Left lung (tissue), 10 donors: ENCODE data around the gene ZNF451. TPM values are rescaled to one million over a fixed set of nuclear protein-coding genes. Genes with fewer than 3 reads are reported as not detected.

Experiments
- ATAC-seq: fragments of 200-7000 bp; cut with Tn5 transposase; one replicate; pipeline ENCODE4 v1.9.1; 2020; ENCODE audit warnings: moderate library complexity
- DNase-seq, 4 donors: peaks; one replicate each; pipeline ENCODE4 v3.0.0-alpha.2; 2013 to 2020
- H3K27ac ChIP-seq, 2 donors: fragments of 200-600 bp; sonication (generic) in 1 of 2; one replicate each; pipeline versions ENCODE4 v1.5.0 to v1.8.0; 2020 to 2021
- H3K27me3 ChIP-seq, 2 donors: fragments of 200-600 bp; sonication (generic) in 1 of 2; one replicate each; pipeline versions ENCODE4 v1.5.0 to v1.8.0; 2020 to 2021
- H3K36me3 ChIP-seq, 2 donors: fragments of 200-600 bp; sonication (generic) in 1 of 2; one replicate each; pipeline versions ENCODE4 v1.5.0 to v1.8.0; 2020 to 2021
- H3K4me1 ChIP-seq, 2 donors: fragments of 200-600 bp; one replicate each; pipeline ENCODE4 v1.8.0; 2021
- H3K4me3 ChIP-seq, 2 donors: fragments of 200-600 bp; sonication (generic) in 1 of 2; one replicate each; pipeline versions ENCODE4 v1.5.0 to v1.8.0; 2020 to 2021; ENCODE audit warnings: mild to moderate bottlenecking in 1 of 2
- H3K9me3 ChIP-seq, 2 donors: fragments of 200-600 bp; sonication (generic) in 1 of 2; one replicate each; pipeline versions ENCODE4 v1.5.0 to v1.8.0; 2020 to 2021
- intact Hi-C, 2 donors: fragments of 100-400 bp; cut with DNase I; formaldehyde crosslinking; loops; one replicate each; pipeline versions ENCODE4 v1.11.2 to v1.14.2; 2022
- polyA plus RNA-seq, 6 donors: library from polyadenylated mRNA; unstranded; fragments of 120-200 nt; gene quantifications; one replicate each; pipeline ENCODE4 v1.2.1, GENCODE V29; 2013; ENCODE audit not compliant: insufficient read length in 6 of 6
- total RNA-seq, 2 donors: library from RNA; stranded (reverse); fragmentation: NEBNext Ultra II Directional; extraction: Animal tissue kit (Norgen Biotek cat#: 25700); gene quantifications; one replicate each; pipeline ENCODE4 v1.2.1, GENCODE V29; 2021
- TF ChIP-seq, protein P1 (sequence below), 2 donors: fragments of 200-600 bp; sonication (generic) in 1 of 2; IDR thresholded peaks; one replicate each; pipeline versions ENCODE4 v1.5.0 to v1.8.0; 2021; ENCODE audit warnings: antibody characterized with exemption in 2 of 2
- donor health status: DM: no; HTN: yes; CAD: no.
- donor health status: DM: no; HTN: no; CAD: no.

ZNF451 gene
- total and polyA plus RNA-seq, 8 donors, result 36.3 to 53.4 (median 48.0) TPM

DNA sequence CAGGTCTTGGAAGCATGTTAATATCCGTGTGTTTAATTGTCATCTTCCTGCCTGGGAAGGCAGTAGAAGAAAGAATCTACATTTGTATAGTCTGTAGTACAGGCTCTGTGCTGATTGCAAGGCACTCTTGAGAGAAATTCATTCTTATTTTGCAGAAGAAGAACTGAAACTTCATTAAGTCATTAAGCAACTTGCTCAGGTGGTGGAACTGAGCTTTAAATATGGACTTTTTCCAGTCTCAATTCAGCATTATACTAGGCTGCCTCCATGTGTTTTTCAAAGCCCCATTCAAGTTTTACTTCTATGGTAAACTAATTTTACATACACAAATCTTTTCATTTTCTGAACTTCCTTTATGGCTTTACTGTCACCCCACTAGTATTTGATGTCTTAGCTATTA is 18.7 kb downstream of the ZNF451 start:
- H3K27ac ChIP-seq, result no peak overlapping the region
- H3K4me3 ChIP-seq, result no peak overlapping the region
- TF ChIP-seq, protein P1, sequence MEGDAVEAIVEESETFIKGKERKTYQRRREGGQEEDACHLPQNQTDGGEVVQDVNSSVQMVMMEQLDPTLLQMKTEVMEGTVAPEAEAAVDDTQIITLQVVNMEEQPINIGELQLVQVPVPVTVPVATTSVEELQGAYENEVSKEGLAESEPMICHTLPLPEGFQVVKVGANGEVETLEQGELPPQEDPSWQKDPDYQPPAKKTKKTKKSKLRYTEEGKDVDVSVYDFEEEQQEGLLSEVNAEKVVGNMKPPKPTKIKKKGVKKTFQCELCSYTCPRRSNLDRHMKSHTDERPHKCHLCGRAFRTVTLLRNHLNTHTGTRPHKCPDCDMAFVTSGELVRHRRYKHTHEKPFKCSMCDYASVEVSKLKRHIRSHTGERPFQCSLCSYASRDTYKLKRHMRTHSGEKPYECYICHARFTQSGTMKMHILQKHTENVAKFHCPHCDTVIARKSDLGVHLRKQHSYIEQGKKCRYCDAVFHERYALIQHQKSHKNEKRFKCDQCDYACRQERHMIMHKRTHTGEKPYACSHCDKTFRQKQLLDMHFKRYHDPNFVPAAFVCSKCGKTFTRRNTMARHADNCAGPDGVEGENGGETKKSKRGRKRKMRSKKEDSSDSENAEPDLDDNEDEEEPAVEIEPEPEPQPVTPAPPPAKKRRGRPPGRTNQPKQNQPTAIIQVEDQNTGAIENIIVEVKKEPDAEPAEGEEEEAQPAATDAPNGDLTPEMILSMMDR (IDR thresholded peaks at IDR 0.05), result no peak
- intact Hi-C loops, result no loop called here
- no peaks in the 10 kb centered on the region for H3K9me3 ChIP-seq
- H3K36me3 ChIP-seq, result peaks cover 0 to 16% of the 10 kb centered on the region in 2 donors
- no peak for DNase-seq
- ATAC-seq, result no peak
- peaks cover 0 to 24% of the 10 kb centered on the region in 2 donors for H3K4me1 ChIP-seq
- no peaks in the 10 kb centered on the region for H3K27me3 ChIP-seq

DNA sequence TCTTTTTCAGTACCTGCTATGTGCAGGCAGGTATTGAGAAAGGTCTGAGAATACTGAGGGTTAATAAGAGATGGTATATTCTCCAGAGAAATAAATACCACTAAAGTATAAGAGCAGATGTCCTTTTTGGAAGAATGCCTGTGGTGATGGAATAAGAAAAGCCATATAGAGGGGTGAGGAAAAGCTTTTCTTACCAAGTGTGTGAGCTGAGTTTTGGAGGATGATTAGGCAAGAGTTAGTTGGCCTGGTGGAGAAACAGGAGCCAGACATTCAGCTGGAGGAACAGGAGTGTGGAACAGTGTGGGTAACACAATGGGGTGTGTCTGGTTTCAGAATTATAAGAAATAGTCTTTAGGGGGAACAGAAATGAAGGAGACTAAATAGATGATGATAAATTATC is 19.9 kb downstream of the ZNF451 start:
- TF ChIP-seq, protein P1 (IDR thresholded peaks at IDR 0.05), result no peak
- Histone ChIP-seq H3K27ac (no peak overlapping the region), H3K9me3 (no peaks in the 10 kb centered on the region), H3K4me1 (peaks cover 0 to 16% of the 10 kb centered on the region in 2 donors), H3K36me3 (peaks cover 0 to 13% of the 10 kb centered on the region in 2 donors), H3K4me3 (no peak overlapping the region), H3K27me3 (no peaks in the 10 kb centered on the region)
- intact Hi-C loops, result no loop called here
- ATAC-seq, result no peak
- DNase-seq, result no peak

DNA sequence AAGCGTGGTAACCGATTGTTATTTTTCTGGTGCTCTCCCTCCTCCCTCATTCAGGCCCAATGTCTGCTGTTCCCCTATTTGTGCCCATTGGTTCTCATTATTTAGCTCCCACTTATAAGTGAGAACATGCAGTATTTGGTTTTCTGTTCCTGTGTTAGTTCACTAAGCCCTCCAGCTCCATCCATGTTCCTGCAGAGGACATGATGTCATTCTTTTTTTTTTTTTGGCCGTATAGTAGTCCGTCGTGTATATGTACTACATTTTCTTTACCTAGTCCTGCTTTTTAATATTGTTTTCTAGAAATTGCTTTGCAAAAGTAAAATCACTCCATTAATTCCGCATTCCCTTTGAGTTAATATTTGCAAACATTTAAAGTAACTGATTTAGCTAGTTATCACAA is 23.1 kb downstream of the ZNF451 start:
- Histone ChIP-seq H3K4me1 (peaks cover 6 to 16% of the 10 kb centered on the region in 2 donors), H3K9me3 (no peaks in the 10 kb centered on the region), H3K27me3 (no peaks in the 10 kb centered on the region), H3K36me3 (peaks cover 0 to 2% of the 10 kb centered on the region in 2 donors), H3K27ac (no peak overlapping the region), H3K4me3 (no peak overlapping the region)
- no peak for DNase-seq
- no peak for ATAC-seq
- intact Hi-C loops, result no loop called here
- TF ChIP-seq, protein P1 (IDR thresholded peaks at IDR 0.05), result no peak

DNA sequence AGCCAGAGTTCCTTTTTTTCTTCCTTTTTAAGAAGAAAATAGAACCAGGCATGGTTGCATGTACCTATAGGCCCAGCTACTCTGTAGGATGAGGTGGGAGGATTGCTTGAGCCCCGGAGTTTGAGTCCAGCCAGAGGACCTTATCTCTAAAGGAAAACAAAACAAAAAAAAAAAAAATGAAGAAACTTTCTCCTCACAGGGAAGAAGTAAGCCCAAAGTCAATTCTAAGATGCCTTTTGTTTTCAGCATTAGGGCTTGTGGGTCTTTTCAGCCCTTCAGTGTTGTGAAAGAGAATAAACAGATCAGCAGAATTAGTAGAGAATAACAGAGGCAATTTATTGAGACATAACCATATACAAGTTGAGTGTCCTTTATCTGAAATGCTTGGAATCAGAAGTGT is 26.8 kb downstream of the ZNF451 start:
- H3K36me3 ChIP-seq, result peaks cover 0 to 2% of the 10 kb centered on the region in 2 donors
- H3K4me3 ChIP-seq, result no peak overlapping the region
- no peak overlapping the region for H3K27ac ChIP-seq
- H3K4me1 ChIP-seq, result peaks cover 0 to 6% of the 10 kb centered on the region in 2 donors
- TF ChIP-seq, protein P1 (IDR thresholded peaks at IDR 0.05), result no peak
- H3K9me3 ChIP-seq, result no peaks in the 10 kb centered on the region
- intact Hi-C loops, result no loop called here
- DNase-seq, result no peak
- ATAC-seq, result no peak
- H3K27me3 ChIP-seq, result no peaks in the 10 kb centered on the region

DNA sequence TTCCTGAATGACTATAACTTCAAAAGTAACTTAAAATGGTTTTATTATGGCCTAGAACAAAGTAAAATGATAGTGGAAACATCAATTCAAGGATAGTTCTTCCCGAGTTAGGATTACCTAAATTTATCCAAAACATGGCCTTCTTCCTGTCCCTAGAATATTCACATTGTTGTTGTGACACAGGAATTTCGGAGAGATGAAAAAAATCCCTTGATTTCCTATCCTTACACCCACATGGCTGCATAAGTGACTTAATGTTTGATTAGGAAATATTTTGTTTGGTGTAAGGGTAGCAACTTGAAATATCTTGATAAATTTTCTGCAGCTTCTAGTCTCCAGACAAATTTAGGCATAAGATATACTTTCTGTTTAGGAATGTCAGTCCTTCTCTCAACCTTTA is 27.8 kb downstream of the ZNF451 start:
- TF ChIP-seq, protein P1 (IDR thresholded peaks at IDR 0.05), result no peak
- Histone ChIP-seq H3K4me3 (no peak overlapping the region), H3K9me3 (no peaks in the 10 kb centered on the region), H3K27ac (no peak overlapping the region), H3K4me1 (peaks cover 0 to 6% of the 10 kb centered on the region in 2 donors), H3K27me3 (no peaks in the 10 kb centered on the region), H3K36me3 (peaks cover 1 to 2% of the 10 kb centered on the region in 2 donors)
- intact Hi-C loops, result no loop called here
- ATAC-seq (no peak), DNase-seq (no peak)
